Panc1 (cell line): ENCODE results near the gene KAT2A. TPM values are rescaled to one million over a fixed set of nuclear protein-coding genes. Genes with fewer than 3 reads are reported as not detected.
A peak's percentile ranks its signal among the peaks of the same experiment; 100 is the strongest.

Experiments
- ATAC-seq: fragments of 200-7000 bp; cut with Tn5 transposase; 2 replicates; pipeline ENCODE4 v1.9.1; 2020; ENCODE audit warnings: mild to moderate bottlenecking, moderate library complexity
- BruUV-seq: library from RNA; stranded (reverse); fragments of 400-500 nt; replicated peaks from 2 replicates; lab custom pipeline; 2021; lab: Mats Ljungman, UMichigan
- CTCF ChIA-PET: fragments of 300-600 bp; sonication (Branson Sonifier 250); formaldehyde crosslinking; loops from one replicate; lab custom pipeline; 2022; ENCODE audit warnings: antibody characterized with exemption; lab: Charles Lee
- POLR2A ChIA-PET: fragments of 300-600 bp; sonication (Branson Sonifier 250); formaldehyde crosslinking; loops from one replicate; lab custom pipeline; 2022; ENCODE audit warnings: antibody characterized with exemption; lab: Charles Lee
- DNase-seq: peaks from one replicate; pipeline ENCODE4 v3.0.0-alpha.2; 2010; ENCODE audit warnings: low read depth, low spot score
- H3K27ac ChIP-seq: 2 replicates; pipeline ENCODE4 v1.5.1; 2011; ENCODE audit warnings: mild to moderate bottlenecking, low read length, inconsistent platforms
- H3K27me3 ChIP-seq: fragments of 200-500 bp; sonication (Bioruptor generic); 2 replicates; pipeline ENCODE4 v1.6.0; 2014; ENCODE audit warnings: low read length, inconsistent platforms; ENCODE audit not compliant: control insufficient read depth, insufficient read depth
- H3K36me3 ChIP-seq: fragments of 200-500 bp; sonication (Bioruptor generic); 2 replicates; pipeline ENCODE4 v1.5.1; 2014; ENCODE audit warnings: inconsistent platforms, mild to moderate bottlenecking, low read length, moderate library complexity; ENCODE audit not compliant: control insufficient read depth, insufficient read depth
- H3K4me1 ChIP-seq: 2 replicates; pipeline ENCODE4 v1.5.1; 2011; ENCODE audit warnings: inconsistent platforms, mild to moderate bottlenecking, low read length, moderate library complexity; ENCODE audit not compliant: control insufficient read depth, insufficient read depth
- H3K4me3 ChIP-seq, 2 experiments: 2 replicates each; pipeline ENCODE4 v1.5.1; 2011 to 2012; ENCODE audit warnings: low read depth in 2 of 2, low read length in 2 of 2, mild to moderate bottlenecking in 2 of 2, inconsistent platforms in 1 of 2, moderate library complexity in 1 of 2
- H3K9me3 ChIP-seq: fragments of 200-500 bp; sonication (Bioruptor generic); 2 replicates; pipeline ENCODE4 v1.5.1; 2014; ENCODE audit warnings: low read depth, mild to moderate bottlenecking, inconsistent platforms, low read length, moderate library complexity; ENCODE audit not compliant: control insufficient read depth, insufficient read depth
- POLR2AphosphoS5 ChIP-seq: IDR thresholded peaks from 2 replicates; pipeline ENCODE4 v1.6.1; 2012; ENCODE audit warnings: mild to moderate bottlenecking, low read depth, low read length, moderate library complexity
- REST ChIP-seq, 2 experiments: IDR thresholded peaks; 2 replicates each; pipeline ENCODE4 v1.6.1; 2011 to 2012; ENCODE audit warnings: low read depth in 2 of 2, control low read depth in 1 of 2, low read length in 1 of 2, mild to moderate bottlenecking in 1 of 2, moderate library complexity in 1 of 2; ENCODE audit not compliant: insufficient read depth in 1 of 2
- SIN3A ChIP-seq: IDR thresholded peaks from 2 replicates; pipeline ENCODE4 v1.6.1; 2012; ENCODE audit warnings: low read depth, mild to moderate bottlenecking, low read length, moderate library complexity, borderline replicate concordance; ENCODE audit not compliant: insufficient read depth
- TCF7L2 ChIP-seq: IDR thresholded peaks from 2 replicates; pipeline ENCODE4 v1.6.1; 2011; ENCODE audit warnings: mild to moderate bottlenecking, low read depth, low read length, inconsistent platforms
- in situ Hi-C: cut with HindIII; loops from 2 replicates; pipeline ENCODE4 v1.10.0; 2016; ENCODE audit warnings: low sequenced_read_pairs, low pct_unique_long_range_greater_than_20kb
- intact Hi-C: fragments of 100-400 bp; cut with micrococcal nuclease; formaldehyde crosslinking; loops from one replicate; pipeline ENCODE4 v1.10.0; 2022; ENCODE audit not compliant: unreplicated experiment
- total RNA-seq: library from RNA; stranded (reverse); gene quantifications from one replicate; pipeline ENCODE4 v1.2.1, GENCODE V29; 2021; ENCODE audit not compliant: unreplicated experiment
- TF ChIP-seq, protein P1 (sequence below): fragments of 450-650 bp; IDR thresholded peaks from 2 replicates; pipeline ENCODE4 v1.5.1; 2017; ENCODE audit warnings: mild to moderate bottlenecking

The KAT2A gene
- total RNA-seq, 1 experiment from 2014 or later = 67.0 TPM

GRCh38 chr17:42072323-42073187 lies 48.6 kb downstream of the KAT2A start:
- no peaks in the 10 kb centered on the region for H3K36me3 ChIP-seq
- in situ Hi-C loops (no loop called here), intact Hi-C loops (no loop called here)
- peak overlapping the region in 1 of 2 experiments; percentile 24; a peak in 2 of 4 replicates for H3K4me3 ChIP-seq
- H3K27me3 ChIP-seq = no peaks in the 10 kb centered on the region
- H3K27ac ChIP-seq = no peak overlapping the region
- TF ChIP-seq TCF7L2 = no peak
- no peak for TF ChIP-seq POLR2AphosphoS5
- TF ChIP-seq, protein P1, sequence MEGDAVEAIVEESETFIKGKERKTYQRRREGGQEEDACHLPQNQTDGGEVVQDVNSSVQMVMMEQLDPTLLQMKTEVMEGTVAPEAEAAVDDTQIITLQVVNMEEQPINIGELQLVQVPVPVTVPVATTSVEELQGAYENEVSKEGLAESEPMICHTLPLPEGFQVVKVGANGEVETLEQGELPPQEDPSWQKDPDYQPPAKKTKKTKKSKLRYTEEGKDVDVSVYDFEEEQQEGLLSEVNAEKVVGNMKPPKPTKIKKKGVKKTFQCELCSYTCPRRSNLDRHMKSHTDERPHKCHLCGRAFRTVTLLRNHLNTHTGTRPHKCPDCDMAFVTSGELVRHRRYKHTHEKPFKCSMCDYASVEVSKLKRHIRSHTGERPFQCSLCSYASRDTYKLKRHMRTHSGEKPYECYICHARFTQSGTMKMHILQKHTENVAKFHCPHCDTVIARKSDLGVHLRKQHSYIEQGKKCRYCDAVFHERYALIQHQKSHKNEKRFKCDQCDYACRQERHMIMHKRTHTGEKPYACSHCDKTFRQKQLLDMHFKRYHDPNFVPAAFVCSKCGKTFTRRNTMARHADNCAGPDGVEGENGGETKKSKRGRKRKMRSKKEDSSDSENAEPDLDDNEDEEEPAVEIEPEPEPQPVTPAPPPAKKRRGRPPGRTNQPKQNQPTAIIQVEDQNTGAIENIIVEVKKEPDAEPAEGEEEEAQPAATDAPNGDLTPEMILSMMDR = no peak
- no peak for TF ChIP-seq SIN3A
- TF ChIP-seq REST (IDR thresholded peaks at IDR 0.05; ENCODE audit: insufficient read depth in 1 of 2, low read depth in 2 of 2, low read length in 1 of 2) = no peak
- ChIA-PET CTCF (no interaction called here), POLR2A (no interaction called here)
- no TSS peak for BruUV-seq
- no peaks in the 10 kb centered on the region for H3K9me3 ChIP-seq
- H3K4me1 ChIP-seq = peaks cover 4% of the 10 kb centered on the region; the same call in 1 of the 2 replicates
- ATAC-seq (peak; percentile 68), DNase-seq (no peak)

DNA sequence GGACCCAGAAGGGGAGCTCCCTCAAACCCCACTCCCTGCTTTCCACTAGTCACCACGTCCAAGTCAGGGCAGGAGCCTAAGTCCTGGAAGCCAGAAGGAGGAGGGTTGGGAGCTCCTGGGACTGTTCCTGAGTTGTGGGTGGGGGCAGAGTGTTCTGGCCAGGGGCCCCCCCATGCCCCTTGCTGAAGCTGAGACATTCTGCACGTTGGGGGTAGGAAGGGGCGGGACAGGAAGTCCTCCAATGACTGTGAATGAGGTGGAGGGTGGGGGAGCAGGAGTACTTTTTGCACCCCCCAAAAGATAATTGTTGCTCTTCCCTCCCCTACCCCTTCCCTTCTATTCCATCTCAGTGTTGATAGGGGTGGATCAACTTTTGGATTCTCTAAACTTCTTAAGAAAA lies 49.4 kb downstream of the KAT2A start:
- ATAC-seq = no peak
- CTCF ChIA-PET = no interaction called here
- no TSS peak for BruUV-seq
- POLR2A ChIA-PET = no interaction called here
- H3K27me3 ChIP-seq = no peaks in the 10 kb centered on the region
- H3K9me3 ChIP-seq = no peaks in the 10 kb centered on the region
- H3K27ac ChIP-seq = no peak overlapping the region
- H3K4me3 ChIP-seq = no peak overlapping the region
- no peak for TF ChIP-seq SIN3A
- TF ChIP-seq POLR2AphosphoS5 = no peak
- TF ChIP-seq TCF7L2 = no peak
- TF ChIP-seq REST (IDR thresholded peaks at IDR 0.05; ENCODE audit: insufficient read depth in 1 of 2, low read depth in 2 of 2, low read length in 1 of 2) = no peak
- TF ChIP-seq, protein P1 = no peak
- intact Hi-C loops (no loop called here), in situ Hi-C loops (no loop called here)
- peaks cover 4% of the 10 kb centered on the region; the same call in 1 of the 2 replicates for H3K4me1 ChIP-seq
- H3K36me3 ChIP-seq = no peaks in the 10 kb centered on the region
- DNase-seq = no peak
